Measurements from ENCODE around the gene UBN2. TPM values are rescaled to one million over a fixed set of nuclear protein-coding genes. Genes with fewer than 3 reads are reported as not detected.

The UBN2 gene
- total RNA-seq (ENCODE audit: low replicate concordance), result 8.0 and 11.3 TPM in 2 replicates

- peak within 1 kb of the TSS; percentile 90 for H3K4me3 ChIP-seq (ENCODE audit: low read depth, low read length)
- DNase-seq (ENCODE audit: low read depth), result peak; percentile 97
- TF ChIP-seq CTCF (IDR thresholded peaks at IDR 0.05; ENCODE audit: insufficient read depth, low read length), result no peak
These were observed at the start of gene UBN2 for GRCh38 chr7:139230774-139231512. Gene UBN2 (plus strand): TSS chr7:139231237. CDS start chr7:139231485, 248 bp downstream.

- no peak for DNase-seq (ENCODE audit: low read depth)
- no peak overlapping the region for H3K4me3 ChIP-seq (ENCODE audit: low read depth, low read length)
- TF ChIP-seq CTCF (IDR thresholded peaks at IDR 0.05; ENCODE audit: insufficient read depth, low read length), result no peak
These were observed 49.6 kb upstream of the UBN2 start for GRCh38 chr7:139181404-139181803.

- no peak for TF ChIP-seq CTCF (IDR thresholded peaks at IDR 0.05; ENCODE audit: insufficient read depth, low read length)
- DNase-seq (ENCODE audit: low read depth), result no peak
These were observed 48.7 kb upstream of the UBN2 start for GRCh38 chr7:139182363-139182762.

GRCh38 chr7:139183251-139183650 is 47.8 kb upstream of the UBN2 start:
- no peak for DNase-seq (ENCODE audit: low read depth)
- H3K4me3 ChIP-seq (ENCODE audit: low read depth, low read length), result no peak overlapping the region
- no peak for TF ChIP-seq CTCF (IDR thresholded peaks at IDR 0.05; ENCODE audit: insufficient read depth, low read length)

More at GRCh38 chr7:139182363-139182762, 48.7 kb upstream of the UBN2 start:
- no peak overlapping the region for H3K4me3 ChIP-seq (ENCODE audit: low read depth, low read length)

- DNase-seq (ENCODE audit: low read depth), result no peak
- no peak overlapping the region for H3K4me3 ChIP-seq (ENCODE audit: low read depth, low read length)
- TF ChIP-seq CTCF (IDR thresholded peaks at IDR 0.05; ENCODE audit: insufficient read depth, low read length), result no peak
These were observed 47.1 kb upstream of the UBN2 start for GRCh38 chr7:139183878-139184338.

GRCh38 chr7:139186146-139186545 is 44.9 kb upstream of the UBN2 start:
- DNase-seq (ENCODE audit: low read depth), result no peak
- TF ChIP-seq CTCF (IDR thresholded peaks at IDR 0.05; ENCODE audit: insufficient read depth, low read length), result no peak
- no peak overlapping the region for H3K4me3 ChIP-seq (ENCODE audit: low read depth, low read length)
